ENCODE measurements around the gene IER5.
A peak's percentile ranks its signal among the peaks of the same experiment; 100 is the strongest.

- TF ChIP-seq HNRNPL (IDR thresholded peaks at IDR 0.05; ENCODE audit: low read depth, low read length) (no peak), TAF7 (tag; IDR thresholded peaks at IDR 0.05) (no peak), DACH1 (IDR thresholded peaks at IDR 0.05; ENCODE audit: partially characterized antibody) (peak; percentile 65), BRF2 (IDR thresholded peaks at IDR 0.05; ENCODE audit: borderline replicate concordance, insufficient read depth, insufficient read length) (no peak), POLR2A (conservative IDR thresholded peaks at IDR 0.05) (no peak), CTCF (IDR thresholded peaks at IDR 0.05 in 2 of 3, conservative IDR thresholded peaks at IDR 0.05 in 1 of 3; ENCODE audit: insufficient read depth in 2 of 3, low read depth in 1 of 3, low read length in 3 of 3) (peak; percentile 89 to 97 (median 91)), EZH2 (IDR thresholded peaks at IDR 0.05; ENCODE audit: borderline replicate concordance, low read depth, low read length) (no peak), ATF6 (CRISPR knock-in tag; IDR thresholded peaks at IDR 0.05) (no peak), NR2F6 (CRISPR knock-in tag; IDR thresholded peaks at IDR 0.05) (no peak), RBFOX2 (IDR thresholded peaks at IDR 0.05; ENCODE audit: low read depth, low read length) (no peak), CTBP1 (IDR thresholded peaks at IDR 0.05; ENCODE audit: borderline replicate concordance) (peak; percentile 65; the same call in 1 of the 2 replicates)
Measured at GRCh38 chr1:181083842-181084605, 4.5 kb upstream of the IER5 start.
